ENCODE measurements around the gene TMEM150A.
"Not testable (repeated sequence)": the region's sequence is repeated elsewhere in the genome, so short reads cannot be mapped to it uniquely, and the experiment has no call there.

TMEM150A gene

DNA sequence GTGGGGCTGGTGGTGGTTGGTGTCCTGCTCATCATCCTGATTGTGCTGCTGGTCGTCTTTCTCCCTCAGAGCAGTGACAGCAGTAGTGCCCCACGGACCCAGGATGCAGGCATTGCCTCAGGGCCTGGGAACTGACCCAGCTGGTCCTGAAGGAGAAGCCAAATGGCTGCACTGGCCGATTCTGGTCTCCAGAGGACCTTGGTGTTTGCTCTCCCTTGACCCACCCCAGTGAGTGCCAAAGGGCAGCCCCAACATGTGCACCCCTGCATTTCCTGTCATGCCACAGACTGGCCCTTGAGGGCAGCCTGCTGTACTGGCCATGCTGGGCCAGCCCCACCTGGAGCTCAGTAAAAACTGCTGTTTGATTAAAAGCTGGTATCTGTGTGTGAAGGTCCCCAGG is 9.5 kb downstream of the TMEM150A start:
- DNase-seq, result no peak

DNA sequence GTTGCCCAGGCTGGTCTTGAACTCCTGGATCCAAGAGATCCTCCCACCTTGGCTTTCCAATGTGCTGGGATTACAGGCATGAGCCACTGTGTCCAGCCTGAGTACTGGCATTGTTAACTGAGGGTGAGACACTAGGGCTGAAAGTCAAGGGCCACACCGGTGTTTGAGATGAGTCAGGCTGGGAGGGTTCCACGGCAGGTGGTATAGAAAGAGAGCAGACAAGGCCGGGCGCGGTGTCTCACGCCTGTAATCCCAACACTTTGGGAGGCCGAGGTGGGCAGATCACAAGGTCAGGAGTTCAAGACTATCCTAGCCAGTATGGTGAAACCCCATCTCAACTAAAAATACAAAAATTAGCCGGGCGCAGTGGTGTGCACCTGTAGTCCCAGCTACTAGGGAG is 10.2 kb downstream of the TMEM150A start:
- DNase-seq, result not testable (repeated sequence)

DNA sequence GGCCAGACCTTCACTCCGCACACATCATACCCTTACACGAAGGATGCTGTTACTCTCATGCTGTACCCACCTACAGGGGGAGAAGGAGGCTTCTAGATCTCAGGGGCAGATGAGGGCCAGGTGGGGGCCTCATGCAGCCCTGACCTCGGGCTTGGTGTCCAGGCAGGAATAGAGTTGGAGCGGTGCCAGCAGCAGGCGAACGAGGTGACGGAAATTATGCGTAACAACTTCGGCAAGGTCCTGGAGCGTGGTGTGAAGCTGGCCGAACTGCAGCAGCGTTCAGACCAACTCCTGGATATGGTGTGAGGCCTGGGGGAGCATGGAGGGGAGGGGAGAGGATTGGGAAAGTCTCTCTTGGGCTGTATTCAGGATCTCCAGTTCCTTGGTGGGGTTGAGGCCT is 10.9 kb downstream of the TMEM150A start:
- DNase-seq, result no peak

DNA sequence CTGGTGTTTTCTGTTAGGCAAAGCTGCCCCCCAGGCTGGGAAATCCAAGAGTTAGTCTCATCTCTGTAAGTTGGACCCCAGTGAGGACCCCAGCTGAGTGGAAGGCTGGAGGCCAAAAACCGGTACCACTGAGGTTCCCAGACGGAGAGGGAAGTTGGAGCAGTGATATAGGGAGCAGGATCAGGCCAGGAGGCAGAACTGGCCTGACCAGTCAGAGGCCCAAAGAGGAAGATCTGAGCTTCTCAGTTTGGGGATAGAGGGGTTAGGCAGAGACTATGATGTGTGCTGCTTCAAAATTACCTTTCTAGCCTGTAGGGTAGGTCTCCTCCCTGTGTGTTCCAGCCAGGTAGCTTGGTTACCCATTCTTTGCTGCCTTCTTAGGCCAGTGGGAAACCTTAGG is 11.5 kb downstream of the TMEM150A start:
- DNase-seq, result no peak

GRCh38 chr2:85589982-85590791 is 12.3 kb downstream of the TMEM150A start:
- DNase-seq, result no peak

DNA sequence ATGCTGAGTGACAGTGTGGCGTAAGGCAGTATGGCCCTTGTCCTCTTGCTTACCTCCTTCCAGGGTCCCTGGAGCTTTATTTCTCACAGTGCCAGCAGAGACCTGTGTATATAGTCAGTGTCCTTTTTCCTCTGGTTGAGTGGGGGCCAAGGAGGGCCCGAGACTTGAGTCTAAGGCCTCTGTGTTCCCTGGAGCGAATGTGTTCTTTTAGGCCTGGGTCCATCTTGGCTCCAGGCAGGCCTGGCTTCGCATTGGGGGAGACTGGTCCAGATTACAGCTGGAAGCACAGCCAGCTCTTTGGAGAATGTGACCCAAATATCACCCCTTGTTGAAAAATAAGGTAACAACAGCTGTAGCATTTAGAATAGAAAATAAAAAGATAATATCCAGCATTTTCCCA is 13.3 kb downstream of the TMEM150A start:
- no peak for DNase-seq

DNA sequence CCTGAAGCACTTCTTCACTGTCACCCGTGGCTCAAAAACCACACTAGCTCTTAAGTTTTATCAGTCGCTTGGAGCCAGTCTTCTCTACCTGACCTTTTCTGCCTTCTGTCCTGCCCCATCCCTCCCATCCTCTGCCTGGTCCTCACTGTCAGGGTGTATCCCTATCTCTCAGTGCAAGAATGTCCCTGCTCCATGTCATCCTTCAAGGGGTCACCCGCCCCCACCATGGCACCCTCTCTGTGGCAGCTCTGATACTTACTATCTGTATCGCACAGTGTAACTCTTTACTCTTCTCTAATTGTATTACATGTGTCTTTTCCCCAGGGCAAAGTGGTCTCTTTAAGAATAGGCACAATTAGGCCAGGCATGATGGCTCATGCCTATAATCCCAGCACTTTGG is 13.9 kb downstream of the TMEM150A start:
- DNase-seq, result no peak

DNA sequence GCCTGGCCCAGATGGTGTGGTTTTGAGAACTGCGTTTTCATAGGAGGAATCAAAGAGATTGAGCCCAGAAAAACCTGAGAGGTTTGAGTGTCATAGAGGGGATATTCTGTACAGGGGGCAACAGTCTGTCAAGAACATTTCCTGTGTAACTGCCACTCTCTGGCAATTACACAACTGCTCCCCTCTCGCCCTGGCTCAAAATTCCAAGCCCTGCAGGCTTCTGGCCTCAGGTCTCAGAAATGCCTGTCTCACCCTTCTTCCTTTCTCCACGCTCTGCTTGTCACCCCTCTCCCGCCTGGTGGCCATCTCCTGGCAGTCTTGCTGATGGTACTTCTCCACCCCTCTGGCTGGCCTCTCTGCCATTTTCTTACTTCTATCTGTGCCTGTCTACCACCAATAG is 14.3 kb downstream of the TMEM150A start:
- DNase-seq, result no peak

- DNase-seq, result no peak
These were observed 16.8 kb downstream of the TMEM150A start for GRCh38 chr2:85585781-85586105.

DNA sequence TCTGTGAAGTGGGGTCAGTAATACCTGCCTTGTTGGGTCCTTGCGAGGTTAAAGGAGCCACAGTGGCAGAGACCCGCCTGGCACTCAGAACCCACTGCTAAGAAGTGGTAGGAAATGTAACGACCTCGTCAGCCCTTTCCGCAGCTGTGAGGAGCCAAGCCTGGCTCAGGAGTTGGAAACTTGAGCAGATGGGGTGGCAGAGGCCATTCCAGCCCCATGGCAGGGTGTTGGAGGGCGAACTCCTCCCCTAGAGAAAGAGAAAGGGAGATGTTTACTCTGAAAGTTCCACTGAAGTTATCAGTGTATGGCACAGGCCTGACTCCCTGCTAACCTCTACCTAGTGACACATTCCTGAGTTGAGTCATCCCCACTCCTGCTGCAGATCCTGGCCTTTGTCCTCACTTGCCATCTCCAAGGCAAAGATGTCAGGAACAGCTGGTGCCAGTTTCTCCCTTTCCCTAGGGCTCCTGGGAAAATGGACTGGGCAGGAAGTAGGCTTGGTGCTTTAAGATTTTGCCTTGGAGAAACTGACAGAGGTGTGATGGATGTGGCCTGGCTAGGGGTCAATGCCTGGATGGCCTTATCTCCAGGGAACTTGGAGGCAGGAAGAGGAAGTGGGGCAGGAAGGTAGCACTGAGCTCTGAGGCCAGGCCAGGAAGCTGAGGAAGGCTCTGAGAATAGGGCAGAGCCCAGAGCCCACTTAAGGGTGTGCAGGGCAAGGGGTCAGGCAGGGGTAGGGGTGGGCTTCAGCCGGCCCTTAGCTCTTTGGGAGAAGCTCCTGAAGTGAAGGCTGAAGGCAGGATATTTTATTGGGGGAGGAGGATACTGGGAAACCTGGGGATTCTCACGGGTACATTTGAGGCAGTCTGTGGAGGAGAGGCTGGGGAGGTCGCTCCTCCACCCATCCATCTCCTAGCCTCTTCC is 17.4 kb downstream of the TMEM150A start:
- no peak for DNase-seq

GRCh38 chr2:85584354-85584856 is 18.1 kb downstream of the TMEM150A start, which contains the start of gene VAMP5:
Gene VAMP5, plus strand, starts transcription at chr2:85584431. Its CDS starts 60 bp downstream, at chr2:85584491.
- peak; percentile 76 for DNase-seq

DNA sequence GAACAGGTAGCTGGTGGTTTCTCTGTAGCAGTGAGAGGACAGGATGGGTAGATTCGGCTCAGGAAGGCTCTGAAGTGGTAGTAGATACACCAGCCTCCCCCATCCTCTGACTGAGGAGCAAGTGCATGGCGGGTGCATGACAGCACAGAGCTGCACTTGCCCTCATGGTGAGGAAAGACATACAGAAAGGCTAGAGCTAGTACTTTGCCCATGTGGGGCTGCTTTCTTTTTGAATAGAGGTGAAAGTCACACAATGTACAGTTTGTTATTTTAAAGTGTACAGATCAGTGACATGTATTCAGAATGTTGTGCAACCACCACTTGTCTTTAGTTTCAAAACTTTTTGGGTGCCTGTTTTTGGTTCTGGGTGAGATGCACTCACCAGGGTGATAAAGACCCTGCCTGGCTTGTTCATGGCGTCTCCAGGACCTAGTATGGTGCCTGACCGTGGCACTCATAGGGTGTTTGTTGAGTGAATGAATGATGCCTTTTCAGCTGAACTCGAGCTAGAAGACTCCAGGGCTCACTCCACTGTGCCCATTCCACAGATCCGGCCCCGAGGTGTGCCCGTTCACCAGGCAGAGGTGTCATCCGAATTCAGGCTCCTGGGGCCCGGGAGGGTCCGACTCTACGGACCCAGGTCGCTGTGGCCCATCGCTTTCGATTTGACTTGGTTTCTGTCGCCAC is 18.7 kb downstream of the TMEM150A start:
- no peak for DNase-seq

GRCh38 chr2:85582492-85582891 is 20.0 kb downstream of the TMEM150A start:
- DNase-seq, result no peak

- no peak for DNase-seq
These were observed 22.3 kb downstream of the TMEM150A start for GRCh38 chr2:85580206-85580605.

- DNase-seq, result no peak
These were observed 23.1 kb downstream of the TMEM150A start for GRCh38 chr2:85579266-85579935.

DNA sequence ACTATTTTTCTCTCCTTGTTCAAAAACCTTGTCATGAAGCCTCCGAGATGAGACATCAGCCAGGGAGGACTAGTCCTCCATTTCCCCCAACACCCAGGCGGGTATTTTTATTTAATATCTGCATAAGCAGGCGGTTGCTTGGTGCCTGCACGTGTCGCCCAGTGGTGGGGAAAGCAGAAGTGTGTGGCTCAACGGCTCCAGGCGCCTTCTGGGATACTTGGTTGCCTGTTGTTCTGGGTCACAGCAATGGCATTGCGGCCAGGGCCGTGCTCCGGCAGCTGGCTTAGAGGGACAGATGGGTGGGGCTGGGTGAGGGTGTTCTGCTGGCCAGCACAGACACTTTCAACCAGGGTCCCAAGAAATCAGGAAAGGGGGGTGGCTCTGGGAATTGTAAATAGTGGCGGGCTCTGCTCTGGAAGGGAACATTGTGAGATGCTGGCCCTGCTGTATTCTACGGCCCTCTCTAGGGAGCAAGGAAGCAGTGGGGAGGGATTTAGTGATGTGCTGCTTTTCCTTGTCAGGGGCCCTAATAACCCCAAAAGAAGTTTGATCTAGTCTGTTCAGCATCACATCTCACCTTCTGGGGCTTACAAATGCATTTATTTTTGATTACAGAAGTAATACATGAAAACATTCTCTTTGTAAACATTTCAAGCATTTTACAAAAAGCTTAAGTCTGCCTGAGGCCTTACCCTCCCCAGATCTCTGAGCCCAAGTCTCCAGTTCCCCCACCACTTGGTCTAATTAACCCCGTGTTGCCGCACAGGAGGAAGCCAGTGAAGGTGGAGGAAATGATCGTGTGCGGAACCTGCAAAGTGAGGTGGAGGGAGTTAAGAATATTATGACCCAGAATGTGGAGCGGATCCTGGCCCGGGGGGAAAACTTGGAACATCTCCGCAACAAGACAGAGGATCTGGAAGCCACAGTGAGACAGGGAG is 24.0 kb downstream of the TMEM150A start:
- no peak for DNase-seq

DNA sequence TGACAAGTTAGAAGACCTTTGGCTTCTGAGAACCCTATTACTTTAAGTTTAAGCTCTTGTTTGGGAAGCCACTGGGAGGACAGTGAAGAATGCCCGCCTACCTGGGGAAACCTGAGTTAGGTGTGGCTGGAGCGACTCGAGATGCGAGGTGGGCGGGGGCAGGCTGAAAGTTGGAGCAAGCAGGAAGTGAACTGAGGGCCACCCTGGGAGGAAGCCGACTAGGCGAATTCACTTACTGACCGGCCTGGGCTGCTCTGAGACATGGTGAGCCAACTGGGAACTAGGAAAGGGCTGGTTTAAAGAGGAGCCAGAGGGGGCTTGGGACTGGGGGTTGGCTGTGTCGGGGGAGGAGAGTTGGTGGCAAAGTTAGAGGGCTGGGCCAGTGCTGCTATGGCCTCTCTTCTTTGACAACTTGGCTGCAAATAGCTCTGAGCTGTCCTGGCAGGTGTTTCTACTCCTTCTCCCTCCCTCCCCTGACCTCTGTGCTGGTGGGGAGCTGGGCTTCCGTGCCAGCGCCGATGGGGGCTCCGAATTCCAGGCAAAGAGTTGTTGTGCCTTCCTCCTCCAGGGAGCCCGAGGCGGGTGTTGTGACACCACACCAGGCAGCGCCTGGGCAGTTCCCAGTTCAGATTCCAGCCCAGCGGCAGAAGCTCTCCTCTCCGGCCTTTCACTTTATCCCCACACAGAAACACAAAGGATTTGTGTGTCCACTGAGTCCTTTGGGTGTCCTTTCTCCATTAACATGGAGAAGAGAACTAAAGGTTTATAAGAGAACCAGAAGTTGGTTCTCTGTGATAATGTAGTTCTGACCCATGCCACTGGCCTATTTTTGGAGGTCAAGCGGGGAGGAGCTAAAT is 24.9 kb downstream of the TMEM150A start, which contains the start of gene VAMP8:
VAMP8 (plus strand) TSS at position 201 of the 857 bp plus-strand sequence; CDS start at position 262, 61 bp downstream.
- DNase-seq, result peak; percentile 88

DNA sequence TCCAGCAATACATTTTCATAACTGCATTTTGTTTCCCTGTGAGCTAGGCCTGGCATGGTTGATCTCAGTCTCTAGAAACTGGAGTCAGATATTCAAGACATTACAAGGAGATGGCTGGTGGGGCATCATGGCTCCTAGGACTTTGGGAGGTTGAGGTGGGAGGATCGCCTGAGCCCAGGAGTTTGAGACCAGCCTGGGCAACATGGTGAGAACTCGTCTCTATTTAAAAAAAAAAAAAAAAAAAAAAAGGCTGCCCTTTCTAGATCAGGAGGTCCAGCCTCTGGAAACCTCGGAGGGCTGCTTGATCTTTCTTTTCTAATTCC is 25.5 kb downstream of the TMEM150A start:
- no peak for DNase-seq

DNA sequence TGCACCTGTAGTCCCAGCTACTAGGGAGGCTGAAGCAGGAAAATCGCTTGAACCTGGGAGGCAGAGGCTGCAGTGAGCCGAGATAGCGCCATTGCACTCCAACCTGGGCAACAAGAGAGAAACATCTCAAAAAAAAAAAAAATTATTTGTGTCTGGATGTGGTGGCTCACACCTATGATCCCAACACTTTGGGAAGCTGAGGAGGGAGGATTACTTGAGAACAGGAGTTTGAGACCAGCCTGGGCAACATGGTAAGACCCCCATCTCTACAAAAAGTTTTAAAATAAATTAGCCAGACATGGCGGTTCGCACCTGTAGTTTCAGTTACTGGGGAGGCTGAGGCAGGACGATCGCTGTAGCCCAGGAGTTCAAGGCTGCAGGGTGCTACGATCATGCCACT is 26.8 kb downstream of the TMEM150A start:
- DNase-seq, result no peak

- no peak for DNase-seq
These were observed 36.2 kb downstream of the TMEM150A start for GRCh38 chr2:85566265-85566664.
